ENCODE measurements around the gene RBFOX2.

RBFOX2 gene

GRCh38 chr22:35852076-35852475, 176.5 kb downstream of the RBFOX2 start:
- no peak for DNase-seq

- no peak for DNase-seq
Observed at GRCh38 chr22:35850831-35851230, 177.8 kb downstream of the RBFOX2 start.

- no peak for DNase-seq
Observed at GRCh38 chr22:35846804-35847203, 181.8 kb downstream of the RBFOX2 start.

- no peak for DNase-seq
Observed at GRCh38 chr22:35844886-35845285, 183.7 kb downstream of the RBFOX2 start.

GRCh38 chr22:35842954-35843353, 185.7 kb downstream of the RBFOX2 start:
- DNase-seq = no peak

DNA sequence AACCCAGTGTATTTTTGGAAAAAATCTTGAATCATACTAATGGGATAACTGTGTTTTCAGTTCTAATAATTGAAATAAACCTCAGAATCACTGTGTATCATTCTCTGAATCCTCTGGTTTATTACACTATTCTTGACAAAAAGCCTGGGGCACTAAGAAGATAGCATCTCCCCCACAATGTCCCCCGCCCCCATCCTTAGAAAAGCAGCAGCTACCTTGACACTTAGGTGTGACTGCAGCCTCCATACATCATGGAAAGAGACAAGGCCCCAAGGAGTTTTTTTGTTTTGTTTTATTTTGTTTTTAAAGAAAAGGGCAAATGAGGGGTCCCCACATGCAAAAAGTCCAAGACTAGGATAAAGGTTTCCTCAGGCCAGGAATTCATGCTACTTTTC, 186.1 kb downstream of the RBFOX2 start:
- DNase-seq = no peak

GRCh38 chr22:35841907-35842518, 186.6 kb downstream of the RBFOX2 start:
- no peak for DNase-seq

- DNase-seq = no peak
Observed at GRCh38 chr22:35840302-35840739, 188.3 kb downstream of the RBFOX2 start.

DNA sequence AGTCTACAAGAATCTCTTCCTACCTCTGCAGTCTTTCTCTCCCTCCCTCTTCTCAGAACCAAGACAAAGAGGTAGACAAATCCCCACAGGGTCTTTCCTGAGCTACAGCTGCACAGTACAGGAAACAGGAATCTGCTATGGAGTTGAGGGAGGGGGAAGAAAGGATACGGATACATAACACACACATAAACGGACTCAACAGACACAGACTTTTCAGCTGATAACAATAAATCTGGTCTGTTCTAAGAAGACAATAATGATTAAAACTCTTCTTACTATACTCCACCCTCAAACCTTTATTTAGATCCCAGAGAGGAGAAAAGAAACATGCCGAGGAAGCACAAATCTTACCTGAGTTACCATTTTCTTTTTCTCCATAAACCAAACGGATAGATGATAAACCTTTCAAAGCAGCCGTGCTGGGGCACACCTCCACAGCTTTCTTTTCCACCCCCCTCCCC, 188.8 kb downstream of the RBFOX2 start:
- no peak for DNase-seq

GRCh38 chr22:35838855-35839576, 189.6 kb downstream of the RBFOX2 start:
- no peak for DNase-seq

DNA sequence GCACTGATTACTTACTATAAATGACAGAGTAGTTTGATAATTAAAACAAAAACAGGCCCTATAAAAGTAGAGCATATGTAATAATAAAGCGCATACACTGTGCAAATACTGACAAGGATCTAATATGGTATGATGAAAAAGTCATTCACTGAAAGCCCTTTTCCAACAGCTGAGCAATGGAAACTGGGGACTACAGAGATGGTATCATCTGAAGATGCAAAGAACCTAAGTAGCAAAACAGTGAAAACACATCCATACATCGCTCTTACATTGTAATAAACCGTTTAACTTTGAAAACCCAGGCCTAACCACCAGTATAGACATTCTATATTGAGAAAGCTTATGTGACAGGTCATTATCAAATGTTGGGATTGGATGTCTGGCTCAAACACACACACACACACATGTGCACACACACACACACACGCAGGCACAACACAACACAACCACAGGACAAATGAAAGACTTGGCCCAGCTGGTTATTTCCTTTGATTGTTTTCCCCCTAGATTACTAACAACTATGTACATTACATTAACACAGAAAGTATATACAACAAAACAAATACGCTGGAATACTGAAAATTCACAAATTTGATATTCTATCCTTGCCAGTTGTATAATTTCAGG, 191.4 kb downstream of the RBFOX2 start:
- no peak for DNase-seq

DNA sequence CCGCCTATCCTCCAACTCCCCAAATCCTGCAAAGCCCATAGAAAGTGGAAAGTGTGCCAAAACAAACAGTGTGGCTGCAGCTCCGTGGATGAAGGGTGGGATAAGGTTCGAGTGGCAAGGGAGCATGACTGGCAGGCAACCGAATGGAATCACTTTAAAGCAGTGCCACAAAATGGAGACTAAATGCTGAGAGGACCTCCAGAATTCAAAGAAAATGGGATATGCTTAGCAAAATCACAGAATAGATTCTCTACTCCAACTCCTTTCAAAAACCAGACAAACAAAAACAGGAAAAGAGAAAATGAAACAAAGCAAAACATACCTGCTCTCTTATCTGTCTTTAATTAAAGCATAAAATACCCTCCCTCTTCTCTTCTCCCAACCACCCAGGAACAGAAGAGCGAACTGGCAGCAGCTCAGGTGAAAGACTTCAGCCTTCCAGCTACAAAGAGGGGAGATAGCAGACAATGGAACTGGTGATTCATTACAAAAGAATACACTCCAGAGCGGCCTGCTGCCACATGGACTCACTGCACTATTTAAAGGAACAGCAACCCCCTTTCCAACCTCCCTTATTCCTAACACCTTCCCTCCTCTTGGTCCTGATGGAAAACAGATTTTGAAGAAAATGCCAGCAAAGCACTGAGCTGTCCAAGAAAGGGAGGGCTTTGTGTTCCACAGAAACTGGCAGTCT, 192.5 kb downstream of the RBFOX2 start:
- no peak for DNase-seq

DNA sequence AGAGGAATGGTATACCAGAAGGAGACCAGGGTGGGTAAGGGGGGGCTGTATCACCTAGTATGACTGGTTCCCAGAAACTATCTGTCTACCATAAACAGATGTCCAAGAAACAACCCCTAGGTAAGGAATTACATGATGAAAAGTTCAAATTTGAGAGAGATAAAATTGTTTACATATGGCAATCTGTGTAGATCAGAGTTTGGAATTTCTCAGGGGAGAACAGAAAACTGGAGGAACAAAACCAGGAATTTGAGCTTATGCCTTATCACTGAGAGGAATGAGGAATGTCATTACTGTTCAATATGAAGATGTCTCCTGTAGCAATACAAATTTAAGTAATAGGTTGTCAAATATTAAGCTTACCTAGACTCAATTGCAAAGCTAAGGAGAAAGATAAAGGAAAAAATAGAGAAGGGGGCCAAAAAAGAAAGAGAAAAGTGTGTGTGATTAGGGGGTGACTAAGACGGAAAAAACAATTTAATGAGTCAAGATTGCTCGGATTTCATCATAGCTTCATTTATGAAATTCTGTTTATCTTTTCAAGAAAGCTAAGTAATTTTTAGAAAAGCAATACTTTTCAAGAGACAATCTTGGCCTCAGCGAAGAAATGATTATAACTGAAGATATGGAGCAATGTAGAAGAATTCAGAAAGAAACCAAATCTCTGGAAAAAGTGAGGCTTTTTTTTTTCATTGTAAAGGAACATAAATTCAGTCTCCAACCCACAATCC, 193.2 kb downstream of the RBFOX2 start:
- no peak for DNase-seq

GRCh38 chr22:35834061-35834460, 194.6 kb downstream of the RBFOX2 start:
- DNase-seq = no peak

DNA sequence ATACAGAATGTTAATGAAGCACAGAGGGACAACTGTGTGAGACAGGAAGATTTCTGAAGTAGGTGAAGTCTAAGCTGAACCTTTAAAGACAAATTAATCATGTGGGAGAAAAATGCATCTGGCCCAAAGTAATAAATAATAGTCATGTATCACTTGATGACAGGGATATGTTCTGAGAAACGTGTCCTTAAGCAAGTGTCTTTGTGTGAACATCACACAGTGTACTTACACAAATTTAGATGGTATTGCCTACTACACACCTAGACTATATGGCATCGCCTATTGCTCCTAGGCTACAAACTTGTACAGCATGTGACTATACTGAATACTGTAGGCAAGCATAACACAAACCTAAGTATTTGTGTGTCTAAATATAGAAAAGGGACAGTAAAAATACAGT, 198.3 kb downstream of the RBFOX2 start:
- DNase-seq = no peak

DNA sequence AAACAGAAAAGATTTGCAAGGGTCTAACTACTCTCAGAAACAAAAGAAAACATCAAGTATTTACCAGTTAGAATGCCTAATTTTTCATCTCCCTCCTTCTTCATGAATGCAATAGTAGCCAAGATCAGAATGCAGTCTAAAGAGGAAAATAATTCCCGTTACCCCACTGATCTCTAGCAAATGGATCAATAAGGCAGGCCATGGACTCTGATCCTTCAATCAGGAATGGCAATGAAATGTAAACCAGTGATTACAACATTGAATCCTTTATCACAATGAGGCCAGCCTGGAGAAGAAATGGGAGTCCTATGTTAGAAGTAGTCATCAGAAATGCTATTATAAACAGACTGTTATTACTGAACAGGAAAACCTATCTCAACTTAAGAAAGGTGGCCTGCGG, 204.4 kb downstream of the RBFOX2 start:
- no peak for DNase-seq

- DNase-seq = no peak
Observed at GRCh38 chr22:35821654-35822053, 207.0 kb downstream of the RBFOX2 start.

- no peak for DNase-seq
Observed at GRCh38 chr22:35819421-35819820, 209.2 kb downstream of the RBFOX2 start.

DNA sequence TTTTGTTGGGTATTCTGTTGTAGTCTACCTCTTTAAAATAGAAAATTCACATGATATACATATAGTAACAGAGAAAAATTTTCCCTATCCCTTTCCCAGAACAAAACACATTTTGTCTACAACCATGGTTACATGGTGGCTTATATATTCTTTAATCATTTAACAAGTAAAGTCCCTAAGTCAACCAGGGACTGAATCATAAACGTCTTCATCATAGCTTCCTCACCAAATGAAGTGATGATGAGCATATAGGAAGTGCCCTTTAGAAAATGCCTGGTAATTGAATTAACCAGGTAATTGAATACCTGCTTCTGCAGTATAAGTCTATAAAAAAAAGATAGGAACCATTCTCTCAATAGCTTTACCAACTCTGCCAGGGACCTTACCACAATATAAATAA, 209.7 kb downstream of the RBFOX2 start:
- no peak for DNase-seq

- DNase-seq = no peak
Observed at GRCh38 chr22:35812600-35812999, 216.0 kb downstream of the RBFOX2 start.

- no peak for DNase-seq
Observed at GRCh38 chr22:35811670-35812069, 217.0 kb downstream of the RBFOX2 start.

DNA sequence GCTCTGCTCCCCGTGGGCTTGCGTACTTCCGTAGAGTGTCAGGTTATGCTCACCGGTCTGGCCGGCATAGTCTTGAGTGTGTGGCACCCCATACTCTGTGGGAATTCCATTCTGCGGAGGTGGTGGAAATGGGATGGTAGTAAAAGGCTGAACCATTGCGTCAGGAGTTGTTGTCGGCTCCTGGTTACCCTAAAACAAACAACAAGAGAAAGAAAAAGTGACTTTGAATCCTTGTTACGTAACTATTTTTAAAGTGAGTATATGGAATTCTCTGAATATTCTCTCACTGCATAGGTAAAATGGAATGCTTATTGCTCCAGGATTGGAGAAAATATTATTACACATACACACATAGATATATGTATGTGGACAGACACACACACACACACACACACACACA, 218.8 kb downstream of the RBFOX2 start:
- DNase-seq = no peak

DNA sequence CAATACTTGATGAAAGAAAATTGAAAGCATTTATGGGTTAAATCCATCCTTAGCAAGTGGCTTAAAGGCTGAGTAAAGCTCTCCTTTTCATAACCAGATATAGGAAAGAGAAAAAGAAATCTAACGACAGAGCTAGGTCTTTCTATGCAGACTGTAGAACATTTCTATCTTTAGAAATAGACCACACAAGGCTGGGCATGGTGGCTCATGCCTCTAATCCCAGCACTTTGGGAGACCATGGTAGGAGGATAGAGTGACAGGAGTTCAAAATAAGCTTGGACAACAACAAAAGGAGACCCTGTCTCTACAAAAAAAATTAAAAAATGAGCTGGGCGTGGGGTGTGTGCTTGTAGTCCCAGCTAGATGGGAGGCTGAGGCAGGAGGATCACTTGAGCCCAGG, 220.2 kb downstream of the RBFOX2 start:
- no peak for DNase-seq
